Ascending aorta (tissue), 2 donors: ENCODE measurements around the gene TMEM88. TPM values are rescaled to one million over a fixed set of nuclear protein-coding genes. Genes with fewer than 3 reads are reported as not detected.

ENCODE experiments used
- DNase-seq, 2 donors: peaks; one replicate each; pipeline ENCODE4 v3.0.0-alpha.2; 2019; ENCODE audit warnings: low spot score in 2 of 2
- H3K27ac ChIP-seq, 2 donors: fragments of 200-600 bp; sonication (generic); one replicate each; pipeline ENCODE4 v1.5.1; 2016 to 2017; ENCODE audit warnings: mild to moderate bottlenecking in 1 of 2
- H3K27me3 ChIP-seq: fragments of 200-600 bp; sonication (generic); one replicate; pipeline ENCODE4 v1.5.1; 2017
- H3K36me3 ChIP-seq, 2 donors: fragments of 200-600 bp; sonication (generic); one replicate each; pipeline ENCODE4 v1.5.1; 2016
- H3K4me1 ChIP-seq, 2 donors: fragments of 200-600 bp; sonication (generic); one replicate each; pipeline ENCODE4 v1.5.1; 2016 to 2017; ENCODE audit warnings: mild to moderate bottlenecking in 1 of 2
- H3K4me3 ChIP-seq, 2 donors: fragments of 200-600 bp; sonication (generic); one replicate each; pipeline ENCODE4 v1.5.1; 2016 to 2017; ENCODE audit warnings: mild to moderate bottlenecking in 1 of 2
- H3K9me3 ChIP-seq, 2 donors: fragments of 200-600 bp; sonication (generic); one replicate each; pipeline ENCODE4 v1.5.1; 2016
- intact Hi-C: fragments of 100-400 bp; cut with DNase I; formaldehyde crosslinking; loops from one replicate; pipeline ENCODE4 v1.15.1; 2023
- total RNA-seq: library from RNA; depleted of rRNA; stranded (reverse); fragments of >200 nt; gene quantifications from one replicate; pipeline ENCODE4 v1.1.0, GENCODE V29; 2016
- TF ChIP-seq, protein P1 (sequence below), 3 experiments: fragments of 200-600 bp in 2 of 3; fragments of 450-650 bp in 1 of 3; sonication (generic) in 2 of 3; IDR thresholded peaks; one replicate each; pipeline ENCODE4 v1.5.1; 2016 to 2019; ENCODE audit warnings: antibody characterized with exemption in 3 of 3, mild to moderate bottlenecking in 1 of 3, moderate library complexity in 1 of 3

Gene TMEM88
- total RNA-seq, 1 donor from 2014 or later = 223 TPM

DNA sequence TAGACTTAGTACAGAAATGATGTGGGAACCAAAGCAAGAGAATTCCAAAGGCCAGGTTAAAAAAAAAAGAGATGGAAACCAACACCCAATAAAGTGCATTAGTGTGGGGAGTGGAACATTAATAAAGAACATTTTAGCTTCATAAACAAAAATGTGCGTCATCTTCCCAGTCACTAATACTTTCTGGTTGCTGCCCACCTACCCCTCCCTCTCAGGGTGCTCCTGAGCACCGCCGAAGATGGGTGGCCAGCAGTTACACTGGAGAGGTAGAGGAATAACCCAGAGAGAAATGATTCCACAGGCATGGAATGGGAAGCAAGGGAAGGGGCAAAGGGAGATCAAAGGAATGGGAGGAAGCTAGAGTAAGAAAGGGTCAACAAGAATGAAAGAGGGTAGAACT is 27.8 kb downstream of the TMEM88 start:
- DNase-seq = no peak
- Histone ChIP-seq H3K36me3 (peaks cover 0 to 6% of the 10 kb centered on the region in 2 donors), H3K9me3 (no peaks in the 10 kb centered on the region), H3K4me3 (no peak overlapping the region), H3K27me3 (no peaks in the 10 kb centered on the region), H3K27ac (peak overlapping the region; percentile 12 to 42), H3K4me1 (peaks cover 0 to 4% of the 10 kb centered on the region in 2 donors)
- intact Hi-C loops = no loop called here
- TF ChIP-seq, protein P1, sequence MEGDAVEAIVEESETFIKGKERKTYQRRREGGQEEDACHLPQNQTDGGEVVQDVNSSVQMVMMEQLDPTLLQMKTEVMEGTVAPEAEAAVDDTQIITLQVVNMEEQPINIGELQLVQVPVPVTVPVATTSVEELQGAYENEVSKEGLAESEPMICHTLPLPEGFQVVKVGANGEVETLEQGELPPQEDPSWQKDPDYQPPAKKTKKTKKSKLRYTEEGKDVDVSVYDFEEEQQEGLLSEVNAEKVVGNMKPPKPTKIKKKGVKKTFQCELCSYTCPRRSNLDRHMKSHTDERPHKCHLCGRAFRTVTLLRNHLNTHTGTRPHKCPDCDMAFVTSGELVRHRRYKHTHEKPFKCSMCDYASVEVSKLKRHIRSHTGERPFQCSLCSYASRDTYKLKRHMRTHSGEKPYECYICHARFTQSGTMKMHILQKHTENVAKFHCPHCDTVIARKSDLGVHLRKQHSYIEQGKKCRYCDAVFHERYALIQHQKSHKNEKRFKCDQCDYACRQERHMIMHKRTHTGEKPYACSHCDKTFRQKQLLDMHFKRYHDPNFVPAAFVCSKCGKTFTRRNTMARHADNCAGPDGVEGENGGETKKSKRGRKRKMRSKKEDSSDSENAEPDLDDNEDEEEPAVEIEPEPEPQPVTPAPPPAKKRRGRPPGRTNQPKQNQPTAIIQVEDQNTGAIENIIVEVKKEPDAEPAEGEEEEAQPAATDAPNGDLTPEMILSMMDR (IDR thresholded peaks at IDR 0.05) = no peak

DNA sequence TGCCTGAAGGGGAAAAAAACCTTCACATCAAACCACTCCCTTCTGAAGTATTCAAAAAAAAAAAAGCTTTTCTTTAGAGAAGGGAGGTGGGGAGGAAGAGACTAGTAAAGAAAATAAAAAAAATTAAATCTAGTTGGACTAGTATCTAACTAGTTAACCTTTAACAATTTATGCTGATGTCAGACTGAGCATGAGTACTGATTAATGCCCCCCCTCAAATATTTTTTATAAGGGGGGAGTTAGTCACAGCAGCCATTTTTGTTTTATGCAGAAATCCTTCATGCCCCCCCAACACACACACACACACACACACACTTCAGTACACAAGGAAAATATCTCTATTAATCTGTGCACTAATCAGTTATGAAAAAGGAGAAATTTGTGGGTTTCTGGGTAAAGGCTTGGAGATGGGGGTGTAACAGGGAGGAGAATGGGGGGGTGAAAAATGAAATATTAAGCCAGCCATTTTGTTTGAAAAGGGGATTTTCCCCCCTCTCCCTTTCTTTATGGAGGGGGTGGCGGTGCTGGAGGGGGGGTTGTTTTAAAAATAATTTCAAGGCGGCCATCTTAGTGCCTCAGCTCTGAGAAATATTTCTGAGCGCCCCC is 29.0 kb downstream of the TMEM88 start:
- no peaks in the 10 kb centered on the region for H3K27me3 ChIP-seq
- intact Hi-C loops = no loop called here

DNA sequence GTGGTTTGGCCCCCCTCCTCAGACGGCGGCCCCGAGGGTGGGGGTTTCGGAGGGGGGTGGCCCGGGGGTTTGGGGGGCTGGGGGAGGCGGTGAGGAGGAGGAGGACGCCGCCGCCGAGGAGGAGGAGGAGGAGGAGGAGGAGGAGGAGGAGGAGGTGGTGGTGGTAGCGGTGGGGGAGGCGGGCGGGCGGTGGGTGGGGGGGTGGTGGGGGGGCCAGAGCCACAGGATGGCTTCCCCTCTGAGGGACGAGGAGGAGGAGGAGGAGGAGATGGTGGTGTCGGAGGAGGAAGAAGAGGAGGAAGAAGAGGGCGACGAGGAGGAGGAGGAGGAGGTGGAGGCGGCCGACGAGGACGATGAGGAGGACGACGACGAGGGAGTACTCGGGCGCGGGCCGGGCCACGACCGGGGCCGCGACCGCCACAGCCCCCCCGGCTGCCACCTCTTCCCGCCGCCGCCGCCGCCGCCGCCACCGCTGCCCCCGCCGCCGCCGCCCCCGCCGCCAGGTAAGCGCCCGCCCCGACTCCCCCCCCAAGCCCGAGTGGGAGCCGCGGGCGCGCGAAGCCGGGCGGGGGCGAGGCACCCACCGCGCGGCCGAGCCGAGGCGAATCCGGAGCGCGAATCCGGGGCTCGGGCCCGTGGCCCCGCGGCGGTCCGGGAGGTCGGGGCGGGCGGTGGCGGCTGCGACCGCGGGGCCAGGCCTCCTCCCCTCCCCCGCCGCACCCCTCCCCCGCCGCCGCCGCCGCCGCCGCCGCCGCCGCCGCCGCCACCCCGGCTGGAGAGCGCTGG is 29.9 kb downstream of the TMEM88 start:
- H3K27me3 ChIP-seq = no peaks in the 10 kb centered on the region
- intact Hi-C loops = no loop called here
- no peaks in the 10 kb centered on the region for H3K9me3 ChIP-seq
- peak overlapping the region; percentile 77 to 95 for H3K4me3 ChIP-seq
- TF ChIP-seq, protein P1 (IDR thresholded peaks at IDR 0.05) = no peak
- peak overlapping the region; percentile 90 to 91 for H3K27ac ChIP-seq
- peaks cover 18 to 25% of the 10 kb centered on the region in 2 donors for H3K4me1 ChIP-seq
- DNase-seq = no peak
- H3K36me3 ChIP-seq = peaks cover 0 to 6% of the 10 kb centered on the region in 2 donors

More for the DNA sequence above, 29.0 kb downstream of the TMEM88 start:
- Histone ChIP-seq H3K27ac (peak overlapping the region; percentile 61 to 90), H3K9me3 (no peaks in the 10 kb centered on the region), H3K4me1 (peaks cover 11 to 17% of the 10 kb centered on the region in 2 donors), H3K4me3 (peak overlapping the region; percentile 25 to 95), H3K36me3 (peaks cover 0 to 6% of the 10 kb centered on the region in 2 donors)
- TF ChIP-seq, protein P1 (IDR thresholded peaks at IDR 0.05) = no peak
- DNase-seq = no peak

DNA sequence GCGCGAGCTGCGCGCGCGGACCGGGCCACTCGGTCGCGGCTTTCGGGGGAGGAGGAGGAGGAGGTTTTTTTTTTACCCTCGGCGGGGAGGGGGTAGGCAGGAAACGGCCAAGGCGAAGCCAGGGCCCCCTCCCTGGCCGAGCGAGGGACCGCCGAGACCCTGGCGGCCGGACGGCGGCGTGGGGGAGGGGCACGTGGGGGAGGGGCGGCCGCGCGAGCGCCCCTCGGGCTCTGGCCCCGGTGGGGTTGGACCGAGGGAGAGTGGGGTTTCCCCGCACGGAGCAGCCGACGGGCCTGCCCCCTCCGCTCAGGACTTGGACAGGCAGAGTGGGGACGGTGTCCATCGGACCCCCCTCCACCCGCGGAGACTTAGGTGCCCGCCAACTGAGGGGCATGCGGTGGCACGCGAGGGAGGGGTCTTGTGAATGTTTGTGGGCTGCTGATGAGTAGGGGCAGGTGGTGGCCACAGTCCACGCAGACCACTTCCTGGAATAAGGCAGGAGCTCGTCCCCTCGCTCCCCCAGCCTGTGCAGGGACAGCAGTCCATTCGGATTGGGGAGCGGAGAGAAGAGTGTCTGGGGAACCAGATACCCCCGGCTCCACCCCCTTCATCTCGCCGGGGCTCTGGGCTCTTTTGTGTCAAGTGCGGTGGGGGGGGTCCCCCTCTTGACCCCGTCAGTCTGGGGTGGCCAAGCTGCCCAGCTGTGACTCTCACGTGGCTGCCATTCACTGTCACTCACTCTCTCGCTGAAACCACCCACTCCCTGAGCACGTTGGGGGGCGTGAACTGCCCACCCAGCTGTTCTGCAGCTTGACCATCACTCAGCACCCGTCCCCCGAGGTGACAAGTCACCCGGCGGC is 30.7 kb downstream of the TMEM88 start:
- TF ChIP-seq, protein P1 (IDR thresholded peaks at IDR 0.05) = no peak
- Histone ChIP-seq H3K27ac (peak overlapping the region; percentile 90 to 91), H3K4me3 (peak overlapping the region; percentile 77 to 95), H3K4me1 (peaks cover 19 to 28% of the 10 kb centered on the region in 2 donors), H3K27me3 (no peaks in the 10 kb centered on the region), H3K9me3 (no peaks in the 10 kb centered on the region), H3K36me3 (peaks cover 0 to 5% of the 10 kb centered on the region in 2 donors)
- peak in 1 of 2 donors; percentile 72 for DNase-seq
- intact Hi-C loops = loop anchor here (2.0 kb wide), 1 partner anchor 51 kb away; the partner anchor contains the start of gene KDM6B
